Testis (tissue), 3 donors: ENCODE data around the gene DLEC1. TPM values are rescaled to one million over a fixed set of nuclear protein-coding genes. Genes with fewer than 3 reads are reported as not detected.

ENCODE experiments used
- DNase-seq: peaks from one replicate; pipeline ENCODE4 v3.0.0-alpha.2; 2019
- H3K27ac ChIP-seq, 2 donors: fragments of 200-600 bp; sonication (generic); one replicate each; pipeline ENCODE4 v1.5.1; 2019
- H3K27me3 ChIP-seq: fragments of 200-600 bp; sonication (generic); one replicate; pipeline ENCODE4 v1.5.1; 2019
- H3K36me3 ChIP-seq: fragments of 200-600 bp; sonication (generic); one replicate; pipeline ENCODE4 v1.5.1; 2017; ENCODE audit warnings: low read depth; ENCODE audit errors: missing control alignments
- H3K4me1 ChIP-seq: fragments of 200-600 bp; sonication (generic); one replicate; pipeline ENCODE4 v1.5.1; 2019
- H3K4me3 ChIP-seq, 2 donors: fragments of 200-600 bp; sonication (generic); one replicate each; pipeline ENCODE4 v1.5.1; 2017 to 2019
- H3K9me3 ChIP-seq: fragments of 200-600 bp; sonication (generic); one replicate; pipeline ENCODE4 v1.5.1; 2017
- POLR2A ChIP-seq: fragments of 450-650 bp; IDR thresholded peaks from one replicate; pipeline ENCODE4 v1.6.1; 2017; ENCODE audit warnings: antibody characterized with exemption, mild to moderate bottlenecking, moderate library complexity
- WGBS, 2 donors: methylation state at CpG; one replicate each; pipeline ENCODE4 v1.1.5; 2018; 5-methylcytosine and 5-hydroxymethylcytosine counted together
- intact Hi-C: fragments of 100-400 bp; cut with DNase I; formaldehyde crosslinking; loops from one replicate; pipeline ENCODE4 v1.15.1; 2023; ENCODE audit warnings: low total_unique reads
- polyA plus RNA-seq: library from polyadenylated mRNA; stranded (reverse); fragments of 350-450 nt; fragmentation: Illumina TruSeq; extraction: RNeasy Lipid Tissue Mini Kit (QIAGEN cat#74804); gene quantifications from one replicate; pipeline ENCODE4 v1.2.3, GENCODE V29; 2014; ENCODE audit warnings: low read depth, low replicate concordance; ENCODE audit not compliant: insufficient read depth
- total RNA-seq, 2 donors: library from RNA; depleted of rRNA; stranded (reverse); fragments of >200 nt; gene quantifications; one replicate each; pipeline ENCODE4 v1.2.3, GENCODE V29; 2016
- TF ChIP-seq, protein P1 (sequence below), 3 experiments: fragments of 450-650 bp in 2 of 3; fragments of 200-600 bp in 1 of 3; sonication (generic) in 1 of 3; IDR thresholded peaks; one replicate each; pipeline ENCODE4 v1.5.1; 2016 to 2019; ENCODE audit warnings: antibody characterized with exemption in 3 of 3, mild to moderate bottlenecking in 2 of 3, moderate library complexity in 1 of 3

The DLEC1 gene
- total and polyA plus RNA-seq, 3 donors from 2014 or later: 32.3 to 40.8 (median 36.9) TPM

DNA sequence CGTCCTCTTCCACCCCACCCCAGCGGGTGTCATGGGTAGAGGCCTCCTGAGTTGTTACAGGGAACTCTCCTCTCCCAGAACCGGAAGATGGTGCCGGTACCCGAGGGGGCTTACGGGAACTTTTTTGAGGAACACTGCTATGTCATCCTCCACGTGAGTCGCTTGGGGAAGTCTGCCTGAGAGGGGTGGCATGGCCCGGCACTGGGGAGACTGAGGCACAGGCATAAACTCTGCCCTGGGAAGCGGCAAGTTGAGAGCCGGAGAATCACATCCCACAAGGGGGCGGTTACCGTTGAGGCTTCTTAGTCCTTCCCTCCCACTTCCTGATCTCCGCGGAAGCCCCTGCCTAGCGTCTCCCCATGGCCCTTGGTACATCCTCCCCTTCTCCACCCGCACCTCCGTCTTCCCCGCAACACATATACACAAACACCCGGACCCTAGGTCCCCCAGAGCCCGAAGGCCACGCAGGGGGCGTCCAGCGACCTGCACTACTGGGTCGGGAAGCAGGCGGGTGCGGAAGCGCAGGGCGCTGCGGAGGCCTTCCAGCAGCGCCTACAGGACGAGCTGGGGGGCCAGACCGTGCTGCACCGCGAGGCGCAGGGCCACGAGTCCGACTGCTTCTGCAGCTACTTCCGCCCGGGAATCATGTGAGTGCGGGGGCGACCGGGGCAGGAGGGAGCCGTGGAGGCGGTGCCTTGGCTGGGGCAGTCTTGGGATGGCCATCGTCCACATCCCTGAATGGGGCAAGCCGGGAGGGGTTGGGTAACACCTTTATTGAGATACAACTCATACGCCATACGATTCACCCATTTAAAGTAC, 45.0 kb upstream of the DLEC1 start:
- TF ChIP-seq, protein P1, sequence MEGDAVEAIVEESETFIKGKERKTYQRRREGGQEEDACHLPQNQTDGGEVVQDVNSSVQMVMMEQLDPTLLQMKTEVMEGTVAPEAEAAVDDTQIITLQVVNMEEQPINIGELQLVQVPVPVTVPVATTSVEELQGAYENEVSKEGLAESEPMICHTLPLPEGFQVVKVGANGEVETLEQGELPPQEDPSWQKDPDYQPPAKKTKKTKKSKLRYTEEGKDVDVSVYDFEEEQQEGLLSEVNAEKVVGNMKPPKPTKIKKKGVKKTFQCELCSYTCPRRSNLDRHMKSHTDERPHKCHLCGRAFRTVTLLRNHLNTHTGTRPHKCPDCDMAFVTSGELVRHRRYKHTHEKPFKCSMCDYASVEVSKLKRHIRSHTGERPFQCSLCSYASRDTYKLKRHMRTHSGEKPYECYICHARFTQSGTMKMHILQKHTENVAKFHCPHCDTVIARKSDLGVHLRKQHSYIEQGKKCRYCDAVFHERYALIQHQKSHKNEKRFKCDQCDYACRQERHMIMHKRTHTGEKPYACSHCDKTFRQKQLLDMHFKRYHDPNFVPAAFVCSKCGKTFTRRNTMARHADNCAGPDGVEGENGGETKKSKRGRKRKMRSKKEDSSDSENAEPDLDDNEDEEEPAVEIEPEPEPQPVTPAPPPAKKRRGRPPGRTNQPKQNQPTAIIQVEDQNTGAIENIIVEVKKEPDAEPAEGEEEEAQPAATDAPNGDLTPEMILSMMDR (IDR thresholded peaks at IDR 0.05): no peak
- no peak for TF ChIP-seq POLR2A
- 1% methylated on average over 19 to 49 of the region's 49 CpGs for WGBS, 2 donors

DNA sequence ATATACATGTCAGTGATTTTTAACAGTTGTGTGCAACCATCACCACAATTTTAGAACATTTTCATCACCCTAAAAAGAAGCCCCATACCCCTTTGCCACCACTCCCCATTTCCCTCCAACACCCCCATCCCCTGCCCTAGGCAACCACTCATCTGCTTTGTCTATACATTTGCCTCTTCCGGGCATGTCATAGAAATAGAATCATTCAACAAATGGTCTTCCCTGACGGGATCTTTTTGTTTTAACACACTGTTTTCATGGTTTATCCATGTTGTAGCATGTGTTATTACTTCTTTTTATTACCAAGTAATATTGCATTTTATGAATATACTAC, 44.4 kb upstream of the DLEC1 start:
- DNase-seq: no peak
- H3K4me1 ChIP-seq: peaks cover 25% of the 10 kb centered on the region
- WGBS, 2 donors: 22% methylated on average over 2 of the region's 2 CpGs

More for the DNA sequence above, 45.0 kb upstream of the DLEC1 start:
- H3K27ac ChIP-seq: peak overlapping the region; percentile 73 to 85
- H3K4me3 ChIP-seq: peak overlapping the region; percentile 71 to 72
- no peaks in the 10 kb centered on the region for H3K27me3 ChIP-seq
- DNase-seq: peak; percentile 87
- peaks cover 25% of the 10 kb centered on the region for H3K4me1 ChIP-seq
- no peaks in the 10 kb centered on the region for H3K9me3 ChIP-seq
- intact Hi-C loops: no loop called here
- no peaks in the 10 kb centered on the region for H3K36me3 ChIP-seq

DNA sequence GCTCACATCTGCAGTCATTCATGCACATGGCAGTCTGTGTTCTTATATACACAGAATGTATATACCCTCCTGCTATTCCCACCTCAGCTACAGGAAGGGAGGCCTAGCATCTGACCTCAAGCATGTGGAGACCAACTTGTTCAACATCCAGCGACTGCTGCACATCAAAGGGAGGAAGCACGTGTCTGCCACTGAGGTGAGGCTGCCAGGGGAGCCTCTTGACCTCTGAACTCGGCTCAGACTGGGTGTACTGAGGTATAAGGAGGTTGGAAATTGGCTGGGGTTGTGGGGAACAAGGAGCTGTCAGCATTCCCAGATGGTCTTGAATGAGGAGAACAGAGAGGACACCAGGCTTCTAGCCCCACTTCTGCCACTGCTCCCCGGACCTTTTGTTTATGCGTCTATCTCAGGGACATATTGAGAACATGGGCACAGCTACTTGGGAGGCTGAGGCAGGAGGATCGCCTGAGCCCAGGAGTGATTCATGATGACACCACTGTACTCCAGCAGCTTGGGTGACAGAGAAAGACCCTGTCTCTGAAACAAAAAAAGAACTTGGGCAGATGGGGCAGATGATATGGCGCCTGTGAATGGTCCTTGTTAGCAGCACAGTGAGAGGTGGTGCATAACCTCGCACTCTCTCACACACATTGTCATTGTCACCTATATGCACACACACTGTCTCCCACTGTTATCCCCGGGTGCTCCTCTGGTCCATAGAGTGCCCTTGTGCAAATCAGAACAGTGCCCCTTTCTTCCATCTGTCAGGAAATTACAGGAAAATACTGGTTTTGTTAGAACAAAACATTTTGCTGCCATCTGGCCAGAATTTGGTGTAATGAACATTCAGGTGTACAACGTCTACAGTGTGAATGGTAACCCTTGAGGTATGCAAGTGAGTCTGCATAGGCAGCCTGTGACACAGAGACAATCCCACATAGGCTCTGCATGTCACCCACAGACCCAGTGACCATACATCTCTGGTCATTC, 43.1 kb upstream of the DLEC1 start:
- Histone ChIP-seq H3K4me3 (no peak overlapping the region), H3K36me3 (no peaks in the 10 kb centered on the region), H3K9me3 (no peaks in the 10 kb centered on the region), H3K27me3 (no peaks in the 10 kb centered on the region), H3K27ac (no peak overlapping the region), H3K4me1 (peaks cover 25% of the 10 kb centered on the region)
- TF ChIP-seq, protein P1 (IDR thresholded peaks at IDR 0.05): no peak
- no peak for TF ChIP-seq POLR2A
- intact Hi-C loops: no loop called here
- WGBS, 2 donors: 80 to 85% methylated on average over 10 of the region's 10 CpGs
- no peak for DNase-seq

More for the DNA sequence above, 44.4 kb upstream of the DLEC1 start:
- H3K36me3 ChIP-seq: no peaks in the 10 kb centered on the region
- no peaks in the 10 kb centered on the region for H3K9me3 ChIP-seq
- peak overlapping the region; percentile 73 to 85 for H3K27ac ChIP-seq
- intact Hi-C loops: no loop called here
- TF ChIP-seq POLR2A: no peak
- TF ChIP-seq, protein P1 (IDR thresholded peaks at IDR 0.05): no peak
- peak overlapping the region; percentile 71 to 72 for H3K4me3 ChIP-seq
- H3K27me3 ChIP-seq: no peaks in the 10 kb centered on the region

DNA sequence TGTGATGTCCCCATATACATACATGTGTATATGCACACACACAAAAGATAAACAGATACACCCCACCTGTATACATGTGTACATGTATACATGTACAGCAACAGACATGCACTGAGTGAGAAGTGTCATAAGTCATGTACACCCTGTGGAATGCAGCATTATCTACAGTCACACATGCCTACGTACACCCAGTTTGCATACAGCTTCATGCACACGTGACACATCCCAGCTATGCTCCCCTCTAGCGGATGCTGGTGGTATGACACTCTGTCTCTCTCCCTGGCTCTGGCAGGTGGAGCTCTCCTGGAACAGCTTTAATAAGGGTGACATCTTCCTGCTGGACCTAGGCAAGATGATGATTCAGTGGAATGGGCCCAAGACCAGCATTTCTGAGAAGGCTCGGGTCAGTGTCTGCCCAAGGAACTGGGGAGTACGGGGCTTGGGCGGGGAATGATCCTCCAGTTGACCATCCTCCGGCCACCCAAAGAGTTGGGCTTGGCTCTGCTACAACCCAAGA, 42.2 kb upstream of the DLEC1 start:
- peaks cover 25% of the 10 kb centered on the region for H3K4me1 ChIP-seq
- no peak overlapping the region for H3K27ac ChIP-seq
- H3K4me3 ChIP-seq: no peak overlapping the region
- no peak for TF ChIP-seq POLR2A
- TF ChIP-seq, protein P1 (IDR thresholded peaks at IDR 0.05): peak; percentile 90 to 94 (median 93)
- no peaks in the 10 kb centered on the region for H3K27me3 ChIP-seq
- peak; percentile 82 for DNase-seq
- H3K36me3 ChIP-seq: no peaks in the 10 kb centered on the region
- no peaks in the 10 kb centered on the region for H3K9me3 ChIP-seq
- whole genome bisulfite sequencing, 2 donors: 42 to 70% methylated on average over 7 of the region's 7 CpGs
- intact Hi-C loops: no loop called here
